ENCODE measurements around the gene TCP10L.

- TF ChIP-seq CTCF (IDR thresholded peaks at IDR 0.05), result no peak
- no peak for TF ChIP-seq POLR2A (IDR thresholded peaks at IDR 0.05)
These were observed 49.7 kb downstream of the TCP10L start for GRCh38 chr21:32535612-32536011.
